Liver (tissue), 2 donors: ENCODE data around the gene ARHGAP32.

Source experiments
- GABPA ChIP-seq, 2 donors: IDR thresholded peaks in 1 of 2; conservative IDR thresholded peaks in 1 of 2; 2 replicates each; pipeline ENCODE4 v1.6.1; 2016; ENCODE audit warnings: antibody characterized with exemption in 2 of 2, mild to moderate bottlenecking in 1 of 2, moderate library complexity in 1 of 2
- NR2F2 ChIP-seq: IDR thresholded peaks from 2 replicates; pipeline ENCODE4 v1.6.1; 2016; ENCODE audit warnings: antibody characterized with exemption
- TAF1 ChIP-seq: conservative IDR thresholded peaks from 2 replicates; pipeline ENCODE4 v1.6.1; 2016; ENCODE audit warnings: antibody characterized with exemption, mild to moderate bottlenecking
- TF ChIP-seq, protein P1 (sequence below): IDR thresholded peaks from 2 replicates; pipeline ENCODE4 v1.6.1; 2016; ENCODE audit warnings: antibody characterized with exemption, mild to moderate bottlenecking
- donor health status: healthy.

GRCh38 chr11:129042503-129042902, 149.6 kb downstream of the ARHGAP32 start:
- TF ChIP-seq GABPA (IDR thresholded peaks at IDR 0.05 in 1 of 2, conservative IDR thresholded peaks at IDR 0.05 in 1 of 2) (no peak), NR2F2 (no peak), TAF1 (no peak)
- TF ChIP-seq, protein P1, sequence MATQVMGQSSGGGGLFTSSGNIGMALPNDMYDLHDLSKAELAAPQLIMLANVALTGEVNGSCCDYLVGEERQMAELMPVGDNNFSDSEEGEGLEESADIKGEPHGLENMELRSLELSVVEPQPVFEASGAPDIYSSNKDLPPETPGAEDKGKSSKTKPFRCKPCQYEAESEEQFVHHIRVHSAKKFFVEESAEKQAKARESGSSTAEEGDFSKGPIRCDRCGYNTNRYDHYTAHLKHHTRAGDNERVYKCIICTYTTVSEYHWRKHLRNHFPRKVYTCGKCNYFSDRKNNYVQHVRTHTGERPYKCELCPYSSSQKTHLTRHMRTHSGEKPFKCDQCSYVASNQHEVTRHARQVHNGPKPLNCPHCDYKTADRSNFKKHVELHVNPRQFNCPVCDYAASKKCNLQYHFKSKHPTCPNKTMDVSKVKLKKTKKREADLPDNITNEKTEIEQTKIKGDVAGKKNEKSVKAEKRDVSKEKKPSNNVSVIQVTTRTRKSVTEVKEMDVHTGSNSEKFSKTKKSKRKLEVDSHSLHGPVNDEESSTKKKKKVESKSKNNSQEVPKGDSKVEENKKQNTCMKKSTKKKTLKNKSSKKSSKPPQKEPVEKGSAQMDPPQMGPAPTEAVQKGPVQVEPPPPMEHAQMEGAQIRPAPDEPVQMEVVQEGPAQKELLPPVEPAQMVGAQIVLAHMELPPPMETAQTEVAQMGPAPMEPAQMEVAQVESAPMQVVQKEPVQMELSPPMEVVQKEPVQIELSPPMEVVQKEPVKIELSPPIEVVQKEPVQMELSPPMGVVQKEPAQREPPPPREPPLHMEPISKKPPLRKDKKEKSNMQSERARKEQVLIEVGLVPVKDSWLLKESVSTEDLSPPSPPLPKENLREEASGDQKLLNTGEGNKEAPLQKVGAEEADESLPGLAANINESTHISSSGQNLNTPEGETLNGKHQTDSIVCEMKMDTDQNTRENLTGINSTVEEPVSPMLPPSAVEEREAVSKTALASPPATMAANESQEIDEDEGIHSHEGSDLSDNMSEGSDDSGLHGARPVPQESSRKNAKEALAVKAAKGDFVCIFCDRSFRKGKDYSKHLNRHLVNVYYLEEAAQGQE: no peak
